Thymus (tissue), 11 donors: Measurements from ENCODE around the gene ANAPC13. TPM values are rescaled to one million over a fixed set of nuclear protein-coding genes. Genes with fewer than 3 reads are reported as not detected.

Source experiments
- DNase-seq, 9 donors: peaks; one replicate each; pipeline ENCODE4 v3.0.0-alpha.2; 2013; ENCODE audit warnings: low spot score in 9 of 9, low read depth in 6 of 9, missing footprints in 1 of 9
- H3K27ac ChIP-seq, 2 donors: one replicate each; pipeline ENCODE4 v1.5.1; 2013; ENCODE audit warnings: control low read depth in 1 of 2, low read depth in 1 of 2, low read length in 1 of 2, mild to moderate bottlenecking in 1 of 2, moderate library complexity in 1 of 2
- H3K27me3 ChIP-seq, 2 donors: one replicate each; pipeline ENCODE4 v1.5.1; 2013; ENCODE audit warnings: low read length in 1 of 2; ENCODE audit not compliant: control insufficient read depth in 2 of 2, insufficient read depth in 1 of 2
- H3K36me3 ChIP-seq, 2 donors: one replicate each; pipeline ENCODE4 v1.5.1; 2013; ENCODE audit warnings: low read length in 1 of 2, mild to moderate bottlenecking in 1 of 2, moderate library complexity in 1 of 2; ENCODE audit not compliant: control insufficient read depth in 2 of 2, insufficient read depth in 2 of 2
- H3K4me1 ChIP-seq, 2 donors: one replicate each; pipeline ENCODE4 v1.5.1; 2013; ENCODE audit warnings: low read length in 2 of 2; ENCODE audit not compliant: control insufficient read depth in 2 of 2, insufficient read depth in 2 of 2
- H3K4me3 ChIP-seq, 2 donors: one replicate each; pipeline ENCODE4 v1.5.1; 2013; ENCODE audit warnings: low read length in 2 of 2, control low read depth in 1 of 2, mild to moderate bottlenecking in 1 of 2
- H3K9me3 ChIP-seq, 2 donors: one replicate each; pipeline ENCODE4 v1.5.1; 2013; ENCODE audit warnings: low read length in 1 of 2, mild to moderate bottlenecking in 1 of 2; ENCODE audit not compliant: control insufficient read depth in 2 of 2, insufficient read depth in 1 of 2
- WGBS: extraction: QIAGEN DNeasy Blood & Tissue Kit; methylation state at CpG from one replicate; pipeline ENCODE4 v1.1.7; 2013; 5-methylcytosine and 5-hydroxymethylcytosine counted together
- polyA plus RNA-seq: library from polyadenylated mRNA; stranded (reverse); fragments of 200-250 nt; gene quantifications from one replicate; pipeline ENCODE4 v1.2.3, GENCODE V29; 2013
- total RNA-seq: library from RNA; stranded (reverse); fragments of 120-200 nt; gene quantifications from one replicate; pipeline ENCODE4 v1.2.4, GENCODE V29; 2013
- donor health status: healthy.

ANAPC13 gene
- total and polyA plus RNA-seq, 2 donors: 41.2 to 83.9 TPM

GRCh38 chr3:134495980-134496379 is 10.2 kb upstream of the ANAPC13 start:
- Histone ChIP-seq H3K27ac (peak overlapping the region in 1 of 2 donors; percentile 70), H3K36me3 (peaks cover 6 to 14% of the 10 kb centered on the region in 2 donors), H3K4me1 (peaks cover 4 to 15% of the 10 kb centered on the region in 2 donors), H3K4me3 (no peak overlapping the region), H3K9me3 (no peaks in the 10 kb centered on the region), H3K27me3 (no peaks in the 10 kb centered on the region)
- DNase-seq: no peak

DNA sequence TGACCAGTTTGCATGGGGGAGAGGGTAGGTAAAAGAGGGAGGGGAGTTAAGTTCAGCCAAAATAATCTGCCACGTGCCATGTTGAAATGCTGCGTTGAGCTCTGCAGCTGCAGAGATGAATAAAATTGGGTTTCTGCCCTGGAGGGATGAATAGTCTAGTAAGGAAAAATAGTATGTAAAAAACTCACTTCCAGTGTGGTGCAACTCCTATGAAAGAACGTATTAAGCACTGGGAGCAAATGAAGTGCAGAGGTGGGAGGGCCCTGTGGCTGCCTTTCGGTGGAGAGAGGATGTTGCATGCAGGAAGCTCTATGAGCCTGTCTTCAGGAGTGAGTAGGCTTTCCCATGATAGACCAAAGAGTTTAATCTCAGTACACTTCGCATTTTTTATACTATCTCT is 8.7 kb upstream of the ANAPC13 start:
- peaks cover 4 to 15% of the 10 kb centered on the region in 2 donors for H3K4me1 ChIP-seq
- peaks cover 6 to 14% of the 10 kb centered on the region in 2 donors for H3K36me3 ChIP-seq
- no peaks in the 10 kb centered on the region for H3K27me3 ChIP-seq
- no peaks in the 10 kb centered on the region for H3K9me3 ChIP-seq
- DNase-seq: no peak
- no peak overlapping the region for H3K27ac ChIP-seq
- 81% methylated on average over 5 of the region's 5 CpGs for WGBS
- no peak overlapping the region for H3K4me3 ChIP-seq

GRCh38 chr3:134487406-134487805 is 1.6 kb upstream of the ANAPC13 start:
- no peaks in the 10 kb centered on the region for H3K9me3 ChIP-seq
- WGBS: 48% methylated on average over 5 of the region's 5 CpGs
- peaks cover 0 to 10% of the 10 kb centered on the region in 2 donors for H3K36me3 ChIP-seq
- peak overlapping the region in 1 of 2 donors; percentile 99 for H3K4me3 ChIP-seq
- no peaks in the 10 kb centered on the region for H3K27me3 ChIP-seq
- peak overlapping the region in 1 of 2 donors; percentile 39 for H3K27ac ChIP-seq
- DNase-seq: peak in 3 of 9 donors; percentile 16 to 46 (median 29)
- peaks cover 12 to 25% of the 10 kb centered on the region in 2 donors for H3K4me1 ChIP-seq

DNA sequence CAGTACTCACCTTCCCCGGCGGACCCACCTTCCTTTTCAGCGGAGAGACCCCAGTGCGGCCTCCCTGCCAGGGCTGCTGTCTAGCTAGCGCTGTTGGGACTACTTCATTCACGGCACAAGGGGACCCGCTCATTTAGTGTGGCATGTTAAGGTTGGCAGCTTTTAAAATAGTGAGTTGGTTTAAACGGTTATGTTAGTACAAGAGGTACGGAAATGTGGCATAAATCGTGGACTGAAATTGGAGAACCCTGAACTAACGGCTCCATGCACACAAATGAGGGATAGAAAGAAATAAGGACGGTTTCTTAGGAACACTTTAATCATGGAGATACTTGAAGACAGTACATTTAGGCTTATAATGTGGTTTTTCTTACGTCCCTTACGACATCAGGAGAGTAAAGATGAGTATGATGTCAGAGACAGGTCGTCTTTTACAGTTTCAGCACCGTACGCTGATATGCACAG is 824 bp upstream of the ANAPC13 start:
- peaks cover 12 to 25% of the 10 kb centered on the region in 2 donors for H3K4me1 ChIP-seq
- WGBS: under 1% methylated on average over 17 of the region's 17 CpGs
- H3K9me3 ChIP-seq: no peaks in the 10 kb centered on the region
- no peaks in the 10 kb centered on the region for H3K27me3 ChIP-seq
- H3K36me3 ChIP-seq: peaks cover under 1 to 18% of the 10 kb centered on the region in 2 donors
- peak overlapping the region; percentile 96 to 97 for H3K27ac ChIP-seq
- peak overlapping the region; percentile 63 to 99 for H3K4me3 ChIP-seq
- DNase-seq: peak in 6 of 9 donors; percentile 22 to 73 (median 38)

DNA sequence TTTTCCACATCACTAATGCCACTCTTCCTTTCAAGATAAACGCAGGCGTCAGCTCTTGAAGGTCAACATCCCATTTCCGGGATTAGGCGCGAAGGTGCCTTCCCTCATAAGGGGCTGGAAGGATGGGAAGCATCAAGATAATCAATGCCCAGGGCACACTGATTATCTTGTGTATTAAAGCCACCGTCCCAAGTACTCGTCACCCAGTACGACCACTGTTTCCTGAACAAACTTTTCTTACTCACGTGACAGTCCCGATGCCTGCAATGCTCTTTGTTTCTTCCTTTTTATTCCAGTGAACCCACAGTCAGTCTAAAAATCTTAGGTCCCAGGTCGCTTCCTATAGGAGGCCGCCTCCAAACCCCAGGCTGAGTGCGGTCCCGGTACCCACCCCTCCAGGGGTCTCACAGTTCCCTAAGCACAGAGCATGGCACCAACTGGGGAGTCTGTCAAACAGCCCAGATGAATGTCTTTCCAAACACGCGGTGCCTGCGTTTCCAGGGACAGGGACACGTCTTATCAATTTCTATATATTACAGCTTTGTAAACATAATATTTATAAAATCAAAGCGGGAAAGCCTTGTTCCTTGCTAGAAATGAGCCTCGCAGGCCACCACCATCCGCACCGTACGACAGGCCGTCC is 589 bp downstream of the ANAPC13 start:
- Histone ChIP-seq H3K4me3 (peak overlapping the region; percentile 63 to 99), H3K36me3 (peaks cover 14 to 32% of the 10 kb centered on the region in 2 donors), H3K4me1 (peaks cover 12 to 25% of the 10 kb centered on the region in 2 donors), H3K27me3 (no peaks in the 10 kb centered on the region), H3K27ac (peak overlapping the region; percentile 96 to 97), H3K9me3 (no peaks in the 10 kb centered on the region)
- WGBS: under 1% methylated on average over 24 of the region's 24 CpGs
- peak in 3 of 9 donors; percentile 11 to 22 (median 14) for DNase-seq

- DNase-seq: no peak
- Histone ChIP-seq H3K27ac (no peak overlapping the region), H3K27me3 (no peaks in the 10 kb centered on the region), H3K9me3 (no peaks in the 10 kb centered on the region), H3K4me1 (peaks cover 12 to 25% of the 10 kb centered on the region in 2 donors), H3K4me3 (no peak overlapping the region), H3K36me3 (peaks cover 14 to 41% of the 10 kb centered on the region in 2 donors)
- whole genome bisulfite sequencing: 53% methylated on average over 7 of the region's 7 CpGs
These were observed 2.4 kb downstream of the ANAPC13 start for GRCh38 chr3:134483195-134483900.

GRCh38 chr3:134482622-134483021 is 3.2 kb downstream of the ANAPC13 start:
- no peak overlapping the region for H3K4me3 ChIP-seq
- H3K4me1 ChIP-seq: peaks cover 12 to 19% of the 10 kb centered on the region in 2 donors
- WGBS: 97% methylated on average over 3 of the region's 3 CpGs
- H3K36me3 ChIP-seq: peaks cover 14 to 44% of the 10 kb centered on the region in 2 donors
- H3K27me3 ChIP-seq: no peaks in the 10 kb centered on the region
- DNase-seq: no peak
- no peak overlapping the region for H3K27ac ChIP-seq
- H3K9me3 ChIP-seq: no peaks in the 10 kb centered on the region

DNA sequence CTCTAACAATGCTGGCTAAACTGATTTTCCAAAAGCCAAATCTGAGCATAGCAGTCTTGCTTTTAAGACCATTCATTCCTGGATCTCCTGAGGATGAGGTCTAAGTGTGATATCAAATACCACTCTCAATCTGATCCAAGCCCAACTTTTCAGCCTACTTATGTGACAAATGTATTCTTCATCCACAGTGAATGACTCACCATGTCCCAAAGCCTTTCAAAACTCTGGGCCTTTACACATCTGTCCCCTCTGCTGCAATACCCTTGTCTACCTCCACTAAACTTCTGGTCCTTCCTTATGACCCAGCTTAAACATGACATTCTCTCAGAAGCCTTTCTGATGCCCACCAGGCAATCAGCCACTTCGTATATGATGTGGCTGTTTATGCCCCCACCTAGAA is 4.6 kb downstream of the ANAPC13 start:
- 97% methylated on average over 1 of the region's 1 CpG for WGBS
- DNase-seq: no peak
- no peak overlapping the region for H3K27ac ChIP-seq
- peaks cover 20 to 58% of the 10 kb centered on the region in 2 donors for H3K36me3 ChIP-seq
- H3K9me3 ChIP-seq: no peaks in the 10 kb centered on the region
- H3K4me3 ChIP-seq: no peak overlapping the region
- peaks cover 12 to 19% of the 10 kb centered on the region in 2 donors for H3K4me1 ChIP-seq
- no peaks in the 10 kb centered on the region for H3K27me3 ChIP-seq

- Histone ChIP-seq H3K36me3 (peaks cover 20 to 60% of the 10 kb centered on the region in 2 donors), H3K27me3 (no peaks in the 10 kb centered on the region), H3K4me1 (peaks cover 12 to 19% of the 10 kb centered on the region in 2 donors), H3K9me3 (no peaks in the 10 kb centered on the region), H3K27ac (no peak overlapping the region), H3K4me3 (no peak overlapping the region)
- DNase-seq: no peak
- WGBS: 98% methylated on average over 3 of the region's 3 CpGs
These were observed 5.2 kb downstream of the ANAPC13 start for GRCh38 chr3:134480546-134480945.
